Right lobe of liver (tissue), 4 donors: ENCODE measurements around the gene EMID1.

Experiments
- POLR2A ChIP-seq: fragments of 450-650 bp; IDR thresholded peaks from one replicate; pipeline ENCODE4 v1.6.1; 2017; ENCODE audit warnings: antibody characterized with exemption, mild to moderate bottlenecking
- TF ChIP-seq, protein P1 (sequence below), 4 donors: fragments of 200-600 bp in 3 of 4; fragments of 450-650 bp in 1 of 4; IDR thresholded peaks; one replicate each; pipeline versions ENCODE4 v1.5.1 to v1.8.0; 2016 to 2022; ENCODE audit warnings: antibody characterized with exemption in 4 of 4, mild to moderate bottlenecking in 2 of 4
- donor health status: DM: no; HTN: no; CAD: no.
- donor health status: DM: no; HTN: no; CAD: no.
- donor health status: DM: no; HTN: yes; CAD: no.

DNA sequence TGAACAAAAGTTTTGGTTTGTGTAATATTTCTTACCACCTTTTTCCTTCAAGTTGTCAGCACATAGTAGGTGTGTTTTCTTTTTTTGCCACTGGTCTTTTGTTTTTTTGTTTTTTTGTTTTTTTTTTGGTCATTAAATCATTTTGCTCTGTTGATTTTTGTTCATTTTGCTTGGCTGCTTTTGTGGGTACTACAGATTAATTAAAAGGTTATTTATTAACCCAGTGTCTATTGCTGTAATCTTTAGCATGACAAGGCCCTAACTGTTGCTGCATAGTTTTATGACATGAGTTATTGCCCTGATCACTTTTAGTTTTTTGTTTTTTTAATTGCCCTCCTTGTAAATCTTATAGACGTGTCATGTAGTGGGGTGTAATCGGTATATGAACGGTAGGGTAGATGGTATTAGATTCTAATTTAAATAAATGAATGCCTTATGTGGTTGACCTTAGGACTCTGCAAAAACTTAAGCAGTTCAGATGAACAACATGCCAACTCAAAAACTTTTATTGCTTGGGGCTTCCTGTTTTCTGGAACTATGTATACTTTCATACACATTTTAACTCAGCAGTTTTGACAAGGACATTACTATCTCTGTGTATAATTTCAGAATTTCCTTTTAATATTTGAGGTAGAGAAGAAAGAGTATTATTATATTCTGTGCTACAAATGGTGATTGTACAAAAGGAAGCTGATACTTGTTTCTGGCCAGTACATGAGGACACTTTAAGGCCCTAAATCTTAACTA is 70.3 kb downstream of the EMID1 start:
- TF ChIP-seq, protein P1, sequence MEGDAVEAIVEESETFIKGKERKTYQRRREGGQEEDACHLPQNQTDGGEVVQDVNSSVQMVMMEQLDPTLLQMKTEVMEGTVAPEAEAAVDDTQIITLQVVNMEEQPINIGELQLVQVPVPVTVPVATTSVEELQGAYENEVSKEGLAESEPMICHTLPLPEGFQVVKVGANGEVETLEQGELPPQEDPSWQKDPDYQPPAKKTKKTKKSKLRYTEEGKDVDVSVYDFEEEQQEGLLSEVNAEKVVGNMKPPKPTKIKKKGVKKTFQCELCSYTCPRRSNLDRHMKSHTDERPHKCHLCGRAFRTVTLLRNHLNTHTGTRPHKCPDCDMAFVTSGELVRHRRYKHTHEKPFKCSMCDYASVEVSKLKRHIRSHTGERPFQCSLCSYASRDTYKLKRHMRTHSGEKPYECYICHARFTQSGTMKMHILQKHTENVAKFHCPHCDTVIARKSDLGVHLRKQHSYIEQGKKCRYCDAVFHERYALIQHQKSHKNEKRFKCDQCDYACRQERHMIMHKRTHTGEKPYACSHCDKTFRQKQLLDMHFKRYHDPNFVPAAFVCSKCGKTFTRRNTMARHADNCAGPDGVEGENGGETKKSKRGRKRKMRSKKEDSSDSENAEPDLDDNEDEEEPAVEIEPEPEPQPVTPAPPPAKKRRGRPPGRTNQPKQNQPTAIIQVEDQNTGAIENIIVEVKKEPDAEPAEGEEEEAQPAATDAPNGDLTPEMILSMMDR (IDR thresholded peaks at IDR 0.05), result no peak
- no peak for TF ChIP-seq POLR2A
